ENCODE data around the gene TPRA1. TPM values are rescaled to one million over a fixed set of nuclear protein-coding genes. Genes with fewer than 3 reads are reported as not detected.

The TPRA1 gene
- total RNA-seq, 1 experiment from 2014 or later: 47.0 TPM

DNA sequence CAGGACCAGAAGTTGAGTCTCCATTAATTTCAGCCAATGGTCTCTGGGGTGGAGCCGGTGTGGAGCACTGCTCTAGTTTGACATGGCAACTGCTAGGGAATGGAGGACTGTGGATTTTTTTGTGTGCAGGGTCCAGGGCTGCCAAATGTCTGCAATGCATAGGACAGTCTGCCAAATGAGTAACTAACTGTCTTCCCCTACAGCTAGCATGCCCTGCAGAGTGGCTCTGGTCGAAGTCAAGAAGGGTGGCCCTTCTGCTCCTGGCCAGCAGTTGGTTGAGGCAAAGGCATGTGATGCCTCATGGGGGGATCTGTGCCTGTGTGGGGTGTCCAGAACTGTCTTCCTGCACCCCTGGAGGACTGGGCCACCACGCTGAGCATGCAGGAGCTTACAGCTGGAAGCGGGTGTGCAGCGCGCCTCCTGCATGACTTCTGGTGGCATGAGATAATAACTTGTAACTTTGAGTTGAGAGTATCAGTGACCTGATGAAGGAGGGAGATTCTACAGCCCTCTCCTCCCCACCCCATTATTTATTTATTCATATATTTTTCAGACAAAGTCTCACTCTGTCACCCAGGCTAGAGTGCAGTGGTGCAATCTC lies 4.6 kb downstream of the TPRA1 start:
- BruUV-seq (replicated peaks): no TSS peak
- DNase-seq (ENCODE audit: unreplicated experiment): no peak
- TF ChIP-seq, protein P1, sequence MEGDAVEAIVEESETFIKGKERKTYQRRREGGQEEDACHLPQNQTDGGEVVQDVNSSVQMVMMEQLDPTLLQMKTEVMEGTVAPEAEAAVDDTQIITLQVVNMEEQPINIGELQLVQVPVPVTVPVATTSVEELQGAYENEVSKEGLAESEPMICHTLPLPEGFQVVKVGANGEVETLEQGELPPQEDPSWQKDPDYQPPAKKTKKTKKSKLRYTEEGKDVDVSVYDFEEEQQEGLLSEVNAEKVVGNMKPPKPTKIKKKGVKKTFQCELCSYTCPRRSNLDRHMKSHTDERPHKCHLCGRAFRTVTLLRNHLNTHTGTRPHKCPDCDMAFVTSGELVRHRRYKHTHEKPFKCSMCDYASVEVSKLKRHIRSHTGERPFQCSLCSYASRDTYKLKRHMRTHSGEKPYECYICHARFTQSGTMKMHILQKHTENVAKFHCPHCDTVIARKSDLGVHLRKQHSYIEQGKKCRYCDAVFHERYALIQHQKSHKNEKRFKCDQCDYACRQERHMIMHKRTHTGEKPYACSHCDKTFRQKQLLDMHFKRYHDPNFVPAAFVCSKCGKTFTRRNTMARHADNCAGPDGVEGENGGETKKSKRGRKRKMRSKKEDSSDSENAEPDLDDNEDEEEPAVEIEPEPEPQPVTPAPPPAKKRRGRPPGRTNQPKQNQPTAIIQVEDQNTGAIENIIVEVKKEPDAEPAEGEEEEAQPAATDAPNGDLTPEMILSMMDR (IDR thresholded peaks at IDR 0.05; ENCODE audit: unreplicated experiment): no peak
- no peaks in the 10 kb centered on the region for H3K27me3 Mint-ChIP-seq (ENCODE audit: insufficient read depth, unreplicated experiment)
- H3K36me3 Mint-ChIP-seq (ENCODE audit: insufficient read depth, unreplicated experiment): peaks cover 58% of the 10 kb centered on the region
- H3K27ac Mint-ChIP-seq (ENCODE audit: low read depth, unreplicated experiment): no peak overlapping the region
- H3K4me1 Mint-ChIP-seq (ENCODE audit: insufficient read depth, unreplicated experiment): peaks cover 14% of the 10 kb centered on the region
- intact Hi-C loops (cut with micrococcal nuclease): no loop called here
- ChIA-PET POLR2A (interaction anchor here (0.5 kb wide), 2 partner anchors 425 to 1113 kb away, joined by 3 to 4 read pairs; no protein-coding TSS in a partner anchor), CTCF (interaction anchor here (0.6 to 4.7 kb wide), 4 partner anchors 11 to 1061 kb away, joined by 3 to 43 read pairs (median 4); no protein-coding TSS in a partner anchor)
- H3K4me3 Mint-ChIP-seq (ENCODE audit: unreplicated experiment): no peak overlapping the region
- H3K9me3 Mint-ChIP-seq (ENCODE audit: unreplicated experiment): no peaks in the 10 kb centered on the region

- ChIA-PET CTCF (interaction anchor here (0.6 to 4.7 kb wide), 3 partner anchors 10 to 548 kb away, joined by 3 to 43 read pairs (median 4); no protein-coding TSS in a partner anchor), POLR2A (interaction anchor here (0.5 kb wide), 1 partner anchor 1113 kb away, joined by 3 read pairs; no protein-coding TSS in a partner anchor)
- H3K9me3 Mint-ChIP-seq (ENCODE audit: unreplicated experiment): no peaks in the 10 kb centered on the region
- H3K27ac Mint-ChIP-seq (ENCODE audit: low read depth, unreplicated experiment): no peak overlapping the region
- intact Hi-C loops (cut with micrococcal nuclease): no loop called here
- H3K4me3 Mint-ChIP-seq (ENCODE audit: unreplicated experiment): no peak overlapping the region
- peaks cover 58% of the 10 kb centered on the region for H3K36me3 Mint-ChIP-seq (ENCODE audit: insufficient read depth, unreplicated experiment)
- peaks cover 14% of the 10 kb centered on the region for H3K4me1 Mint-ChIP-seq (ENCODE audit: insufficient read depth, unreplicated experiment)
- no TSS peak for BruUV-seq (replicated peaks)
- no peaks in the 10 kb centered on the region for H3K27me3 Mint-ChIP-seq (ENCODE audit: insufficient read depth, unreplicated experiment)
- DNase-seq (ENCODE audit: unreplicated experiment): no peak
- TF ChIP-seq, protein P1 (IDR thresholded peaks at IDR 0.05; ENCODE audit: unreplicated experiment): no peak
These were observed 5.2 kb downstream of the TPRA1 start for GRCh38 chr3:127585163-127585812.

DNA sequence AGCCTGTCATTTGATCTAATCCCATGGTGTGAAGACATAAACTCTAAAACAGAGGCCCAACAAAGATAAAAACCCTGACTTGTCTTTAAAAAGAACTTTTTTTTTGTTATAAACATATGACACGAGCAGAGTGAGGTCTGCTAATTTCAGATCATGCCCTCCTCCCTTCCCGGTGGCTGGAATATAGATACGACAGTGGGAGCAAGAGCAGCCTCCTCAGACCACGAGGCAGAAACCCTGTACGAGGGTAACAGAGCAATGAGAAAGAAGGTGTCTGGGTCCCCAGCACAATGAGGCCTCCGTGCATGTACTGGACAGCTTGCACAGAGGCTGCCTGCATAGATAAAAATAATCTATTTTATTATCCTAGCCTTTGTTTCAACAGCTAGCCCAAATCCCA lies 5.8 kb downstream of the TPRA1 start:
- no peak overlapping the region for H3K27ac Mint-ChIP-seq (ENCODE audit: low read depth, unreplicated experiment)
- ChIA-PET POLR2A (no interaction called here), CTCF (interaction anchor here (4.7 kb wide), 1 partner anchor 10 kb away, joined by 43 read pairs; no protein-coding TSS in a partner anchor)
- H3K4me3 Mint-ChIP-seq (ENCODE audit: unreplicated experiment): no peak overlapping the region
- intact Hi-C loops (cut with micrococcal nuclease): no loop called here
- no peak for DNase-seq (ENCODE audit: unreplicated experiment)
- TF ChIP-seq, protein P1 (IDR thresholded peaks at IDR 0.05; ENCODE audit: unreplicated experiment): no peak
- H3K27me3 Mint-ChIP-seq (ENCODE audit: insufficient read depth, unreplicated experiment): no peaks in the 10 kb centered on the region
- peaks cover 14% of the 10 kb centered on the region for H3K4me1 Mint-ChIP-seq (ENCODE audit: insufficient read depth, unreplicated experiment)
- no TSS peak for BruUV-seq (replicated peaks)
- no peaks in the 10 kb centered on the region for H3K9me3 Mint-ChIP-seq (ENCODE audit: unreplicated experiment)
- peaks cover 60% of the 10 kb centered on the region for H3K36me3 Mint-ChIP-seq (ENCODE audit: insufficient read depth, unreplicated experiment)

DNA sequence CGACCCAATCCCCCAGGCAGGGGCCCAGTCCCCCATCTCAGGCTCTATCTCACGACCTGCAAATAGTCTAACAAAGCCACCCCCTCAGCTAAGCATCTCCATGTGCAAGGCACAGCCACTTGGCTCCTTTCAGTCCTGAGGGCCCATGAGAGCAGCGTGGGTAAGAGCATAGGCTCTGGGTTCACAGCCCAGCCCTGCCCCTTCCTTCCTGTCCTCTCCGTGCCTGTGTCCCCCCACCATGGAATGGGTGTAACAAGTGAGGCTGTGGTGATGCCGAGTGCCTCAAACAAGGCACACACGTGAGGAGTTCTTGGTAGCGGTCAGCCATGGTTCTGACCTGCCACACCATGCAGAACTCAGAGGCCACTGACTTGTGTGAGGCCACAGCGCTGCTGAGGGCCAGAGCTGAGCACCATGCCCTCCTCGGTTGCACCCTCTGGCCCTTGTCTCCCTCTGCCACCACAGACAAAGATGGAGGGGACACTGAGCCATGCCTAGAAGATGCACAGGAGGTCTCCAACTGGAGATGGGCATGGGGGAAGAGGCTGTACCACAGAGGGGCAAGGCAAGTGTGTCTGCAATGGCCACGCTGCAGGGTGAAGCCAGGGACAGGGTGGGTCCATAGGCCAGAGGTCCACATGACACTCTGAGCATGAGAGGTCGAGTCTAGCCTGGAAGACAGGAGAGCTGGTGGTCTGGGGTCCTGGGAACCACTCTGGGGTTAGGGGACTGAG lies 10.0 kb downstream of the TPRA1 start:
- no peak overlapping the region for H3K4me3 Mint-ChIP-seq (ENCODE audit: unreplicated experiment)
- TF ChIP-seq, protein P1 (IDR thresholded peaks at IDR 0.05; ENCODE audit: unreplicated experiment): no peak
- BruUV-seq (replicated peaks): no TSS peak
- H3K27ac Mint-ChIP-seq (ENCODE audit: low read depth, unreplicated experiment): no peak overlapping the region
- ChIA-PET POLR2A (interaction anchor here (0.6 kb wide), 1 partner anchor 122 kb away, joined by 3 read pairs; no protein-coding TSS in a partner anchor), CTCF (no interaction called here)
- peaks cover 5% of the 10 kb centered on the region for H3K4me1 Mint-ChIP-seq (ENCODE audit: insufficient read depth, unreplicated experiment)
- intact Hi-C loops (cut with micrococcal nuclease): no loop called here
- DNase-seq (ENCODE audit: unreplicated experiment): no peak
- no peaks in the 10 kb centered on the region for H3K9me3 Mint-ChIP-seq (ENCODE audit: unreplicated experiment)
- no peaks in the 10 kb centered on the region for H3K27me3 Mint-ChIP-seq (ENCODE audit: insufficient read depth, unreplicated experiment)
- peaks cover 55% of the 10 kb centered on the region for H3K36me3 Mint-ChIP-seq (ENCODE audit: insufficient read depth, unreplicated experiment)

Measured in MCF 10A (cell line).